Measurements from ENCODE around the gene GID4.

Gene GID4

DNA sequence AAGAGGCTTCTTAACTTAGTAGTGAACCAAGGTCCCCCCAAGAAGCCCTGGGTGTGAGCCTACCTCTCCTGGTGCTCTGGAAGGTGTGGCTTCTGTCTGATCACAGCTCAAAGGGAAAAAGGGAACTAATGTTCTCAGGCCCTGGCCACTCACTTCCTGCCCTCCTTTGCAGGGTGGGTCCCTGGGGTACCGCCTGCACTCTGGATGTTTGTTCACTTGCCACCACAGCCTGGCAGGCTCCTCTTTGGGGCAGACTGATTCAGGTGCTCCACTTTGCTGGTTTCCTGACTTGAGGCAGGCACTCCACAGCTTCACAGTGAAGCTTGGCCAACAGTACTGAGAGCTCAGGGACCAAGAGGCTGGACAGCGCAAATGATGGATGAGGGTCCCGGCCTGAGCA, 63.4 kb downstream of the GID4 start:
- TF ChIP-seq, protein P1, sequence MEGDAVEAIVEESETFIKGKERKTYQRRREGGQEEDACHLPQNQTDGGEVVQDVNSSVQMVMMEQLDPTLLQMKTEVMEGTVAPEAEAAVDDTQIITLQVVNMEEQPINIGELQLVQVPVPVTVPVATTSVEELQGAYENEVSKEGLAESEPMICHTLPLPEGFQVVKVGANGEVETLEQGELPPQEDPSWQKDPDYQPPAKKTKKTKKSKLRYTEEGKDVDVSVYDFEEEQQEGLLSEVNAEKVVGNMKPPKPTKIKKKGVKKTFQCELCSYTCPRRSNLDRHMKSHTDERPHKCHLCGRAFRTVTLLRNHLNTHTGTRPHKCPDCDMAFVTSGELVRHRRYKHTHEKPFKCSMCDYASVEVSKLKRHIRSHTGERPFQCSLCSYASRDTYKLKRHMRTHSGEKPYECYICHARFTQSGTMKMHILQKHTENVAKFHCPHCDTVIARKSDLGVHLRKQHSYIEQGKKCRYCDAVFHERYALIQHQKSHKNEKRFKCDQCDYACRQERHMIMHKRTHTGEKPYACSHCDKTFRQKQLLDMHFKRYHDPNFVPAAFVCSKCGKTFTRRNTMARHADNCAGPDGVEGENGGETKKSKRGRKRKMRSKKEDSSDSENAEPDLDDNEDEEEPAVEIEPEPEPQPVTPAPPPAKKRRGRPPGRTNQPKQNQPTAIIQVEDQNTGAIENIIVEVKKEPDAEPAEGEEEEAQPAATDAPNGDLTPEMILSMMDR (IDR thresholded peaks at IDR 0.05; ENCODE audit: low read depth, low read length) = no peak
- H3K4me3 ChIP-seq (ENCODE audit: low read depth, low read length) = no peak overlapping the region
- no peak for DNase-seq (ENCODE audit: low read depth, low spot score)
- in situ Hi-C loops (cut with HindIII; ENCODE audit: low sequenced_read_pairs) = no loop called here

DNA sequence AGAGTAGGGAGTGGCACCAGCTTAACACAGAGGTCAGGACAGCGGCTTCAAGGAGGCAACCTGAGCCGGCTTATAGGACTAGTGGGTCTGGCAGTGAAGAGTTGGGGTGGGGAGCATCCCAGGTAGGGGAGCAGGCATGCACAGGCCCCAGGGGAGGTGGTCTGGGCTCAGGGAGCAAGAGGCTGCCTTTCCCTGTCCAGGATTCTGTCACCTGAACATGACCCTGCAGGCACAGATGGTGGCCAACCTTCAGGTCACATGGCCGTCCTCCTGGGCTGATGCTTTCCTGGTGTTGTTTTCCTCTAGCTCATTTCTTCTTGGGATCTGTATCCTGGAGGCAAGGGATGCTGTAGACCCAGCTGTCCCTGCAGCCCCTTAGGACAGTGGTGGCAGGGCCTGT, 65.8 kb downstream of the GID4 start:
- TF ChIP-seq, protein P1 (IDR thresholded peaks at IDR 0.05; ENCODE audit: low read depth, low read length) = no peak
- in situ Hi-C loops (cut with HindIII; ENCODE audit: low sequenced_read_pairs) = no loop called here

DNA sequence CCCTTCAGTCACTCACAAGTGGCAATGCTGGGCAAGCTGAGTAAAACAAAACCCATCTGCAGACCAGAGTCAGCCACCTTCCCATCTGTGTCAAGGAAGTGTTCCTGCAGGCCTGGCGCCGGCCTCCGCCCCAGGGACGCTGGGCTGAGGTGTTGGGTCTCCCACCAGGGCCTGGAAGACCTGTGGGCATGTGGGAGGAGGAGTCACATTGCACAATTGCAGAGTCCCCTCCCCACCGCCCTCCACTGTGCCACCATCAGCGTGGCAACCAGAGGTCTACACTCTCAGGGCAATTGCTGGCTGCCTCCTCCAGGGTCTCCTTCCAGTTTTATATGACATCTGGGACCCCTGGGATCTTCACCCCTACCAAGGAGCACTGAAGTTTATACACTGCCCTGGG, 66.4 kb downstream of the GID4 start:
- in situ Hi-C loops (cut with HindIII; ENCODE audit: low sequenced_read_pairs) = no loop called here
- no peak for DNase-seq (ENCODE audit: low read depth, low spot score)
- no peak overlapping the region for H3K4me3 ChIP-seq (ENCODE audit: low read depth, low read length)
- TF ChIP-seq, protein P1 (IDR thresholded peaks at IDR 0.05; ENCODE audit: low read depth, low read length) = no peak

More for the DNA sequence above, 65.8 kb downstream of the GID4 start:
- DNase-seq (ENCODE audit: low read depth, low spot score) = no peak
- no peak overlapping the region for H3K4me3 ChIP-seq (ENCODE audit: low read depth, low read length)

DNA sequence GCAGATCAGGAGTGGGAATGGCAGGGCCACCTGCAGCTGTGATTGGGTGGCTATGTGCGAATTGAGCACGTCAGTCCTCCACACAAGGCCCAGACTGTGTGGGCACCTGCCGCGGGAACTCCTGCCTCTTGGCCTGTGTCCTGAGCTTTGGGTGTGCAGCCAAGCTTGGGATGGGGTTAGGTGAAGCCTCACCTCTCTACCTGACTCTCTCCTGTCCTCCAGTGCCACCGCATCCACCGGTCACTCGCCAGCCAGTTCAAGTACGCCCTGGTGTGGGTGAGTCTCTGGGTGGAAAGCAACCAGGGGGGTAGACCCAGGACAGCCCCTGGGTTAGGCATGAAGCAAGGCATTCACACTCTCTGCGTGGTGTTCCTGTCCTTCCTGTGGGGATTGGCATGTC, 67.0 kb downstream of the GID4 start:
- H3K4me3 ChIP-seq (ENCODE audit: low read depth, low read length) = no peak overlapping the region
- TF ChIP-seq, protein P1 (IDR thresholded peaks at IDR 0.05; ENCODE audit: low read depth, low read length) = no peak
- DNase-seq (ENCODE audit: low read depth, low spot score) = no peak
- in situ Hi-C loops (cut with HindIII; ENCODE audit: low sequenced_read_pairs) = no loop called here

DNA sequence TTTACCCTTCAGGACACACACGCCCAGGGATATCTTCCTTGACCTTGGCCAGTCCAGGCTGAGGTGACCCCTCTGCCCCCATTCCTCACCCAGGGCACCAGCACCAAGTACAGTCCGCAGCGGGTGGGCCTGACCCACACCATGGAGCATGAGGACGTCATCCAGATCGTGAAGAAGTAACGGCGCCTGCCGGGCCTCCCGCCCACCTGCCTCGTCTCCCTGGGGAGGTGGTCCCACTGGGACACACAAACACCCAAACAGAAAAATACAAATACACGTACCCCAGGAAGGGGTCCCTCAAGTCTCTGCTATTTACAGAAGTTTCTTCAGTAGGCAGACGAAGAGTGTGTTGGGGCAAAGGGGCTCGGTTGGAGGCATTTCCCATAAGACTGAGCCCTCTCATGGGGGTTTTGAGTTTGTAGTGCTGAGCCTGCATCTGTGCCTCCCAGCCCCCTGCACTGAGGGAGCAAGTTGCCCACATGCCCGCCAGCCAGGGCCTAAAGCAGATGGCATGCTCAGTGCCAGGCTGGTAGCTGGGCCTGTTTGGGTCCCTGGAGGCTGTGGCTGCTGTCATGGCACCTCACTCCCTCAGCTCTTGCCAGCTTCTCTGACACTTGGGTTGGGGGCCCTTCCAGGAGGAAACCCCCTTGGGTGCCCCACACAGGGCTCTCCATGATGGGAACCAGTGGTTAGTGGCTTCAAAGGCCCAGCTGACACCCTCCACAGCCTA, 68.0 kb downstream of the GID4 start:
- in situ Hi-C loops (cut with HindIII; ENCODE audit: low sequenced_read_pairs) = no loop called here
- no peak for DNase-seq (ENCODE audit: low read depth, low spot score)
- H3K4me3 ChIP-seq (ENCODE audit: low read depth, low read length) = no peak overlapping the region
- TF ChIP-seq, protein P1 (IDR thresholded peaks at IDR 0.05; ENCODE audit: low read depth, low read length) = no peak

DNA sequence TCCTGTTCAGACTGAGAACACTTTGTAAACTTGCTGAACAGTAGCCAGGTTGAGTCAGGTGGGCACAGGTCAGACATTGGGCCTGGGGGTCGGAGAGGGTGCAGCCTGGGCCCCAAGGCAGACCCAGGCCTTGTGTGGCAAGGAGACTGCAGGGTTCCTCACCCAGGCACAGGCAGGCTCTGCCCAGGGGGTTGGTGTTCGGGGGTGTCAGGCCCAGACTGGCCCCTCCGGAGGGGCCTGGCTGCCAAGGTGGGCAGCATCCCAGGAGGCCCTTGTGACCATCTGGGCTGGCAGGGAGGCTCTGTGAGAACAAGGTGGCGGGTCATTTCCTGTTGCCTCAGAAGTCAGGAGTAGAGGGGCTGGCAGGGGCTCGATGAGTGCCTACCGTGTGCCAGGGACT, 68.8 kb downstream of the GID4 start:
- TF ChIP-seq, protein P1 (IDR thresholded peaks at IDR 0.05; ENCODE audit: low read depth, low read length) = no peak
- in situ Hi-C loops (cut with HindIII; ENCODE audit: low sequenced_read_pairs) = no loop called here

More for the DNA sequence above, 68.8 kb downstream of the GID4 start:
- no peak overlapping the region for H3K4me3 ChIP-seq (ENCODE audit: low read depth, low read length)
- DNase-seq (ENCODE audit: low read depth, low spot score) = no peak

Data from astrocyte of the spinal cord (primary cell).